GM18502 (cell line): ENCODE results near the gene AUTS2.
A peak's percentile ranks its signal among the peaks of the same experiment; 100 is the strongest.
"Not testable (repeated sequence)": the region's sequence is repeated elsewhere in the genome, so short reads cannot be mapped to it uniquely, and the experiment has no call there.

Source experiments
- ATAC-seq: cut with Tn5 transposase; IDR thresholded peaks from one replicate; pipeline ENCODE4 v1.9.1; 2021; ENCODE audit warnings: mild to moderate bottlenecking; ENCODE audit not compliant: unreplicated experiment, poor library complexity

AUTS2 gene

GRCh38 chr7:70717553-70718329 is 1119.5 kb downstream of the AUTS2 start:
- no peak for ATAC-seq

GRCh38 chr7:70719125-70719524 is 1120.8 kb downstream of the AUTS2 start:
- ATAC-seq, result no peak

GRCh38 chr7:70720191-70720873 is 1122.1 kb downstream of the AUTS2 start:
- no peak for ATAC-seq

- no peak for ATAC-seq
Measured at GRCh38 chr7:70721500-70721899, 1123.2 kb downstream of the AUTS2 start.

GRCh38 chr7:70723339-70723738 is 1125.1 kb downstream of the AUTS2 start:
- no peak for ATAC-seq

GRCh38 chr7:70725448-70725847 is 1127.2 kb downstream of the AUTS2 start:
- ATAC-seq, result no peak

- ATAC-seq, result no peak
Measured at GRCh38 chr7:70726294-70726693, 1128.0 kb downstream of the AUTS2 start.

GRCh38 chr7:70726951-70727378 is 1128.7 kb downstream of the AUTS2 start:
- peak; percentile 84 for ATAC-seq

- ATAC-seq, result no peak
Measured at GRCh38 chr7:70727861-70728260, 1129.6 kb downstream of the AUTS2 start.

- no peak for ATAC-seq
Measured at GRCh38 chr7:70728872-70729552, 1130.7 kb downstream of the AUTS2 start.

- not testable (repeated sequence) for ATAC-seq
Measured at GRCh38 chr7:70729553-70730157, 1131.4 kb downstream of the AUTS2 start.

- no peak for ATAC-seq
Measured at GRCh38 chr7:70730451-70731110, 1132.3 kb downstream of the AUTS2 start.

GRCh38 chr7:70733090-70733489 is 1134.8 kb downstream of the AUTS2 start:
- no peak for ATAC-seq

- no peak for ATAC-seq
Measured at GRCh38 chr7:70734411-70734810, 1136.1 kb downstream of the AUTS2 start.

- no peak for ATAC-seq
Measured at GRCh38 chr7:70735313-70735712, 1137.0 kb downstream of the AUTS2 start.

GRCh38 chr7:70736715-70737460 is 1138.6 kb downstream of the AUTS2 start:
- no peak for ATAC-seq

- ATAC-seq, result no peak
Measured at GRCh38 chr7:70738151-70738885, 1140.0 kb downstream of the AUTS2 start.

GRCh38 chr7:70739646-70740210 is 1141.5 kb downstream of the AUTS2 start:
- ATAC-seq, result no peak

- ATAC-seq, result no peak
Measured at GRCh38 chr7:70741666-70742065, 1143.4 kb downstream of the AUTS2 start.
